Stimulated activated CD4-positive, alpha-beta T cell treated with anti-CD3 and anti-CD28 coated beads, TNF-alpha, amount 100 ng/mL, for 48 hours (primary cell): ENCODE measurements around the gene FN3KRP.

Source experiments
- DNase-seq, 3 donors: peaks; one replicate each; pipeline ENCODE4 v3.0.0-alpha.2; 2020; ENCODE audit warnings: low read depth in 3 of 3

FN3KRP gene

GRCh38 chr17:82687871-82688270 is 28.6 kb upstream of the FN3KRP start:
- DNase-seq, result no peak

DNA sequence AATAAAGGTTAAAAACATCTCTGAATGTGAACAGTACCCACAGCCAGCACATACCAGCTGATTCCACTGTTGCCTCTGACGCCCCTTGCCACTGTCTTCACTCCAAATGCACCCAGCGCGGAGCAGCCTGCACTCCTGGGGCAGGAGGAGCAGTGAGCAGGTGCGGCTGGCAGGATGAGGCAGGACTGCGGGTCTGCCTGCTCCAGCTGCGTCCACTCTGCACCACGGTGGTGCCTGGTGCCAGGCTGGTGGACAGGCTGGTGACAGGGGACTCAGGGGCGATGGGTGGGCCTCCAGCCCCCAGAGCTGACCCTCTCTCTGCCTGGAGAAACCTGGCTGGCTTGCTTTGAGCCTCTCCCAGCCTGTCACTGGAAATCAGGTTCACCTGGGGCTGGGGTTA is 27.4 kb upstream of the FN3KRP start:
- DNase-seq, result no peak

DNA sequence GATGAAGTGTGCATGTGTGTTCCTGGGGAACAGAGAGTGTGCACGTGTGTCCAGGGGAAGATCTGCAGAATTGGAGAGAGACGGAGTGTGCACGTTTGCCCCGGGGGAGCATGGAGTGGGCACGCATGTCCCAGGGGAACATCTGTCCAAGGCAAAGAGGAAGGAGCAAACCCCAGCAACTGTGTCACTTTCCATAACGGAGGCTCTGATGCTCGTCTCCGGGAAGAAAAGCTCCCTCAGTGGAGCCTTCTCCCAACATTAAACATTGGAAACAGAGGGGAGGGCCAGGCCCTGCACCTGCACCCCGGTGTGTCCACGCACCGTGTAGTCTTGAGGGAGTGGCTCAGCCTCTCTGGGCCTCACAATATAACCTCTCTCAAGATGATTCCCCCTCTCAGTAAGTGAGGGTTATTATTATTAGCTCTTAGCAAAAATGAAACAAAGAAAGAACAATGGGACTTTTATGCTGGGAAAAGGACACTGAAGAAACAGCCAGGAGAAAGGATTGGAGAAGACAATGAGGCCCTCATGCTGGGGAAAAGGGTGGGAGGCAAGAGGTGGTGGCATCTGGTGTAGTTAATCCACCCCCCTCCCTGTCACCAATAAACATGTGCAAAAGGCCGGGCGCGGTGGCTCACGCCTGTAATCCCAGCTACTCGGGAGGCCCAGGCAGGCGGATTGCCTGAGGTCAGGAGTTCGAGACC is 25.6 kb upstream of the FN3KRP start:
- DNase-seq, result no peak

- DNase-seq, result no peak
Observed at GRCh38 chr17:82691714-82692113, 24.8 kb upstream of the FN3KRP start.

DNA sequence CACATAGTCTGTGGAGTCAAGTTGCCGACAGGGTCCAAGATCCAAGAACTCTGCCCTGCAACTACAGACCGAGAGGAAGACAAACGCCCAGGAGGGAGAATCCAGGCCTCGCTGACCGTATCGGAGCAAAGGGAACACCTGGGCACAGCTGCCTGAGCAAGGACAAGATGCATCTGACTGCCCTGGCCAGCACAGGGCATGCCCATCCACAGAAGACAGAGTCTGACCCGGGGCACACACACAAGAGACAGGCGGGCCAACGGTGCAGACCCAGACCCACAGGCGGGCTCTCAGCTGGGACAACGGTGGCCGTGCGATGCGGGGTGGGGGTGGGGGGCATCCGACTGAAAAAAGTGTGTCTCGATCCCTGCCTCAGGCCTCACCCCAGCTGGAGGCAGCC is 24.2 kb upstream of the FN3KRP start:
- no peak for DNase-seq

- DNase-seq, result no peak
Observed at GRCh38 chr17:82693168-82693867, 23.2 kb upstream of the FN3KRP start.

GRCh38 chr17:82694647-82695046 is 21.9 kb upstream of the FN3KRP start:
- DNase-seq, result no peak

DNA sequence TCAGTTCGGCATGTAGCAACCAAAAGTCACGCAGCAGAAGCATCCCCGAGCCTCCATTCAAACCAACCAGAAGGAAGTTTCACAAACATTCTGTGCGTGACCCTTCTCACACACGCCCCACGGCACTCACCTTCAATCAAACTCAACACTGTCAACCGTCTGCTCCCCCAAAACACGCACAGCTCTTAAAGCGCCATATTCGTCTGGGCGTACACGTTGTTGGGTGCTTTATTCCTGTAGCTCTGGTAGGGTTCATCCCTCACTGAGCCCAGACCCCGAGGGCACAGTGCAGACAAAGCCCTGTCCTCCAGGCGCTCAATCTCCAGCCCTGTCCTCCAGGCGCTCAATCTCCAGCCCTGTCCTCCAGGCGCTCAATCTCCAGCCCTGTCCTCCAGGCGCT is 20.2 kb upstream of the FN3KRP start:
- no peak for DNase-seq

- DNase-seq, result no peak
Observed at GRCh38 chr17:82696916-82697807, 19.3 kb upstream of the FN3KRP start.

- DNase-seq, result no peak
Observed at GRCh38 chr17:82697808-82698064, 18.8 kb upstream of the FN3KRP start.

DNA sequence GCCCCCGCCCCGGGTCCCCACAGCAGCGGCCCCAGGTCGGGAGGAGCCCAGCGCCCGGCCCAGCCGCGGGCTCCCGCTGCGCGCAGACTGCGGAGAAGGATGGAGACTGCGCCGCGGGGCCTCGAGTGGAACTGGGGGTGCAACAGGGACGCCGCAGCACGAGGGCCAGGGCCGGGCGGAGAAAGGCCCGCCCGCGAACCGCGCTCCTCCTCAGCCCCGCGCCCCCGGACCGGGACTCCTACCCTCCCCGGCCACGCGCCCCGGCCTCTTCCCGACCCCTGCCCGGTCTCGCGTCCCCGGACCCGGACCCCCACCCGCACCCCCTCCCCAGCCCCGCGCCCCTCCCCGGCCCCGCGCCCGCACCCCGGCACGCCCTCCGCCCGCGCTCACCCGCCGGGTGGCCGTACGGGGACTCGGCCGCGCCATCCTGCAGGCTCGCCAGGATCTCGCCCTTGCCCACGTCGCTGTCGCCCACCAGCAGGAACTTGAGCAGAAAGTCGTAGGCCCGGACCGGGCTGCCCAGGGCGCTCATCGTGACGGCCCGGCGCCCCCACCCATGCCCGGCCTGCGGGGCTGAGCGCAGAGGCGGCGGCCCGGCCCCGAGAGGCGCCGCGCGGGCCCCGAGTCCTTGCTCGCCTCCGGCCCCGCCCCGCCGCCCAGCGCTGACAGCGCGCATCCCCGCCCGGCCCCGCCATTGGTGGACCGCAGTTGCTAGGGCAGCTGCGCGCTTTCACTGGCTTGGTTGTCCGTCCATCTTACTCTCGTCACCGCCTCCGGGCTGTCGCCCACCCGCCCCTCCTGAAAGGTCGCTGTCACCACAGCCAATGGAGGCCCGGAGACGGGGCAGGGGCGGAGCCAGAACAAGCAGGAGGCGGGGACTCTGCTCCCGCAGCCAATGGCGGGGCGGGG is 18.2 kb upstream of the FN3KRP start, which contains the start of gene RAB40B:
Gene RAB40B (minus strand): TSS at position 634 of the 909 bp plus-strand sequence. CDS start 102 bp downstream, at position 532.
- peak; percentile 94 to 97 (median 97) for DNase-seq

DNA sequence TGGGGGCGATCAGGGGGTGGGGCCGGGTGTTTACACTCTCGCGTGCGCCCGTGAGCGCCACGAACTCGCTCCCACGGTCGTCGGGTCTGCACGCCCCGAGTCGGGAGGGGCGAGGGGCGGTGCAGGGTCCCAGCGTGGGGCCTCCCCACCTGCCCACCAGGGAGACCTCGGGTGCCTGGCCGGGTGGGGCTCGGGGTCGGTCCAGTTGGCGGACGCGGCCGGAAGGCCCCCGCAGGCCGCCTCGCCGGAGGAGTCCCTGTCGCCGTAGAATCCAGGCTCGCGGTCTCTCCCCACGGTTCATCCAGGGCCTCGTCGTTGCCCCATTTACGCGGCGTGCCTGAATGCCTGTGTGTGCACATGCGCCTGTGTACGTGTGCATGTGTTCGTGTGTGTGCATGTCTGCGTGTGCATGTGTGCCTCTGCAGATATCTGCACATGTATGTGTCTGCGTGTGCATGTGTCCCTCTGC is 17.5 kb upstream of the FN3KRP start:
- DNase-seq, result no peak

DNA sequence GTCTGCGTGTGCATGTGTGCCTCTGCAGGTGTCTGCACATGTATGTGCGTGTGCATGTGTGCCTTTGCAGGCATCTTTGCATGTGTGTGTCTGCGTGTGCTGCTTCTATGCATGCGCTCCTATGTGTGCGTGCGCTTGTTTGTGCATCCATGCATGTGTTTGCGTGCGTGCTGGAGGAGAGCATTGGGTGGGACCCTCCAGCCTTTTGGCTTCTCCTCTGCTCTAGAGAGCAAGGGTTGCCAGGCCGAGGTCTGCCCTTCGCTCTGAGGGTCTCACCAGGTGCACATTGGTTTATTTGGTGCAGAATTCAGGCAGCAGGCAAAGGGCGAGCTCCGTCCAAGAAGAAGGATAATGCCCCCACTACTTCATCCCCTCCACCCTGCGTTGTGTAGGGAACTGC is 17.0 kb upstream of the FN3KRP start:
- no peak for DNase-seq

GRCh38 chr17:82702231-82702927 is 14.1 kb upstream of the FN3KRP start:
- no peak for DNase-seq

DNA sequence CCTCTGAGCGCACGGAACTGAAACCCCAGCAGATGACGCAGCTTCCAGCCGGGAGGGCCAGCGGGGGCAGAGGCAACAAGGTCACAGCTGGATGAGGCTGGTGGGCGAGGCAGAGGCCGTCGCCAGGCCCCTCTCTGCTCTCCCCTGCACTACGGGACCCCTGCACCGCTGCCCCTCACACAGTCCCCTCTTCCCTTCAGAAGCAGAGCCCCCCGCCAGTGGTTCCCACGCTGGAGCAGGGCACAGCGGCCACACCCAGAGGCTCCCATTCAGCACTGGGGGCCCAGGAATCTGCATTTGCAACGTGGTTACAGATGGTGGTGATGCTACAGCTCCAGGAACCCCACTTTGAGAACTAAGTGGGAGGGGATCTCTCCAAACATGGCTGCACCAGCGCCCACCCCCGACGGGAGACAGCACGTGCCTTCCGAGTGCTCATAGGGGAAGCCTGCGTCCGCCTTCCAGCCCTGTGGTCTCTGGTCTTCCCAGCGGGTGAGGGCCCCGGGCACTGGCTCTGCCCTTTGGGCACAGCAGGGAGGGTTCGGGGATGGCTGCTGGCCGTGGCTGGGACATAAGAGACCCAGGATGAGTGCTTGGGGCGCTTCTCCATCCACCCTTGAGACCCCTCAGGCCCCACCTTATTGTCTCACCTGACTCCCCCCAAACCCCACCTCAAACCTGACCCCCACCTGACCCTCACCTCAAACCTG is 13.3 kb upstream of the FN3KRP start:
- DNase-seq, result no peak

GRCh38 chr17:82703935-82704865 is 12.3 kb upstream of the FN3KRP start:
- DNase-seq, result no peak

GRCh38 chr17:82704886-82705285 is 11.6 kb upstream of the FN3KRP start:
- no peak for DNase-seq

DNA sequence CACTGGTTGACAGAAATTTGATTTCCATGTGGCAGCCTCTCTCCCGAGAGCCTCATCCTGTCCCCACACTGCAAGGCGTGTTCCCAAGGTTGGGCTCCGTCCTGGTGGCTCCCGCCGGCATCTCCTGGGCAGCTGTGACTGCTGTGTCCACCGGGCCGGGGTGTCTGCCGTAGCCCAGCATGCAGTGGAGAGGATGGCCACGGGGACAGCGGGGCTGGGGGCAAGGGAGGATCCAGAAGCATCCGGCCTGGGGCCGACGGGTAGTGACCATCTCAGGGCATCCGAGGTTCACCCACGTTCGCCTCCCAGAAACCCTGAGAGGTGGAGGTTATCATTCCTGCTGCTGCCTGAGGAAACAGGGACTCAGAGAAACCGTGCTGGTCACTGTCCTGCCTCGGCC is 10.8 kb upstream of the FN3KRP start:
- DNase-seq, result no peak

GRCh38 chr17:82709024-82709675 is 7.4 kb upstream of the FN3KRP start:
- DNase-seq, result no peak
